OCI-LY3 (cell line): ENCODE results near the gene AOAH.

Source experiments
- CTCF ChIP-seq: fragments of 200-600, 300-600 bp; sonication (generic); IDR thresholded peaks from 2 replicates; pipeline ENCODE4 v1.5.1; 2014; ENCODE audit warnings: antibody characterized with exemption, low read length, low read depth
- EZH2phosphoT487 ChIP-seq: fragments of 200-600 bp; shearing (Covaris generic); IDR thresholded peaks from 2 replicates; pipeline ENCODE4 v1.6.1; 2018; ENCODE audit warnings: antibody characterized with exemption, mixed run types, low read depth

GRCh38 chr7:36523371-36524101, 200.8 kb downstream of the AOAH start:
- no peak for TF ChIP-seq CTCF
- no peak for TF ChIP-seq EZH2phosphoT487
